ENCODE data around the gene EFCAB7. TPM values are rescaled to one million over a fixed set of nuclear protein-coding genes. Genes with fewer than 3 reads are reported as not detected.

The EFCAB7 gene
- total RNA-seq, 4 donors from 2014 or later = 6.3 to 30.0 (median 11.2) TPM

GRCh38 chr1:63618011-63618410, 94.7 kb downstream of the EFCAB7 start:
- TF ChIP-seq EP300 (IDR thresholded peaks at IDR 0.05) (no peak), POLR2AphosphoS5 (IDR thresholded peaks at IDR 0.05) (no peak), POLR2A (IDR thresholded peaks at IDR 0.05) (no peak), CTCF (IDR thresholded peaks at IDR 0.05) (no peak)
- peaks cover 3 to 16% (median 4%) of the 10 kb centered on the region in 3 donors for H3K4me1 ChIP-seq
- no peaks in the 10 kb centered on the region for H3K9me3 ChIP-seq
- H3K27me3 ChIP-seq = no peaks in the 10 kb centered on the region
- H3K27ac ChIP-seq = no peak overlapping the region
- no peak for ATAC-seq
- H3K36me3 ChIP-seq = no peaks in the 10 kb centered on the region
- no peak overlapping the region for H3K4me3 ChIP-seq

GRCh38 chr1:63619558-63619957, 96.2 kb downstream of the EFCAB7 start:
- Histone ChIP-seq H3K27ac (no peak overlapping the region), H3K4me3 (no peak overlapping the region), H3K36me3 (no peaks in the 10 kb centered on the region), H3K27me3 (no peaks in the 10 kb centered on the region), H3K9me3 (no peaks in the 10 kb centered on the region), H3K4me1 (peaks cover 3 to 16% (median 4%) of the 10 kb centered on the region in 3 donors)
- 93 to 98% methylated on average over 4 of the region's 4 CpGs for WGBS, 2 donors (ENCODE audit: low coverage in 1 of 2)
- TF ChIP-seq POLR2AphosphoS5 (IDR thresholded peaks at IDR 0.05) (no peak), POLR2A (IDR thresholded peaks at IDR 0.05) (no peak), EP300 (IDR thresholded peaks at IDR 0.05) (no peak), CTCF (IDR thresholded peaks at IDR 0.05) (no peak)
- no peak for ATAC-seq

GRCh38 chr1:63620671-63621070, 97.3 kb downstream of the EFCAB7 start:
- 75 to 79% methylated on average over 5 of the region's 5 CpGs for WGBS, 2 donors (ENCODE audit: low coverage in 1 of 2)
- Histone ChIP-seq H3K9me3 (no peaks in the 10 kb centered on the region), H3K27ac (peak overlapping the region in 2 of 4 donors; percentile 38 to 39), H3K4me3 (no peak overlapping the region), H3K27me3 (no peaks in the 10 kb centered on the region), H3K36me3 (no peaks in the 10 kb centered on the region), H3K4me1 (peaks cover 3 to 17% (median 4%) of the 10 kb centered on the region in 3 donors)
- ATAC-seq = no peak
- TF ChIP-seq POLR2A (IDR thresholded peaks at IDR 0.05) (no peak), EP300 (IDR thresholded peaks at IDR 0.05) (no peak), POLR2AphosphoS5 (IDR thresholded peaks at IDR 0.05) (no peak), CTCF (IDR thresholded peaks at IDR 0.05) (no peak)

GRCh38 chr1:63621075-63621474, 97.8 kb downstream of the EFCAB7 start:
- H3K4me3 ChIP-seq = no peak overlapping the region
- H3K27ac ChIP-seq = peak overlapping the region in 2 of 4 donors; percentile 38 to 39
- H3K36me3 ChIP-seq = no peaks in the 10 kb centered on the region
- TF ChIP-seq EP300 (IDR thresholded peaks at IDR 0.05) (no peak), CTCF (IDR thresholded peaks at IDR 0.05) (no peak), POLR2A (IDR thresholded peaks at IDR 0.05) (no peak), POLR2AphosphoS5 (IDR thresholded peaks at IDR 0.05) (no peak)
- no peaks in the 10 kb centered on the region for H3K9me3 ChIP-seq
- no peaks in the 10 kb centered on the region for H3K27me3 ChIP-seq
- WGBS, 2 donors (ENCODE audit: low coverage in 1 of 2) = 39 to 40% methylated on average over 2 to 3 of the region's 3 CpGs
- H3K4me1 ChIP-seq = peaks cover 3 to 21% (median 4%) of the 10 kb centered on the region in 3 donors
- no peak for ATAC-seq

GRCh38 chr1:63621698-63622097, 98.4 kb downstream of the EFCAB7 start:
- Histone ChIP-seq H3K27me3 (no peaks in the 10 kb centered on the region), H3K4me3 (no peak overlapping the region), H3K27ac (peak overlapping the region in 3 of 4 donors; percentile 38 to 55 (median 39)), H3K36me3 (no peaks in the 10 kb centered on the region), H3K9me3 (no peaks in the 10 kb centered on the region), H3K4me1 (peaks cover 3 to 21% (median 4%) of the 10 kb centered on the region in 3 donors)
- WGBS, 2 donors (ENCODE audit: low coverage in 1 of 2) = 14 to 25% methylated on average over 5 to 6 of the region's 6 CpGs
- TF ChIP-seq POLR2AphosphoS5 (IDR thresholded peaks at IDR 0.05) = peak; percentile 88
- no peak for TF ChIP-seq CTCF (IDR thresholded peaks at IDR 0.05)
- peak; percentile 85 for ATAC-seq

Measured in gastroesophageal sphincter (tissue), 4 donors.